CD4-positive, alpha-beta T cell treated with Interleukin-6 for 4 hours (primary cell): Measurements from ENCODE around the gene SLC17A1.
A peak's percentile ranks its signal among the peaks of the same experiment; 100 is the strongest.

Source experiments
- DNase-seq: peaks from one replicate; pipeline ENCODE4 v3.0.0-alpha.2; 2020; ENCODE audit warnings: mixed read lengths

Gene SLC17A1

GRCh38 chr6:25832307-25832662 lies 433 bp upstream of the SLC17A1 start:
- no peak for DNase-seq

DNA sequence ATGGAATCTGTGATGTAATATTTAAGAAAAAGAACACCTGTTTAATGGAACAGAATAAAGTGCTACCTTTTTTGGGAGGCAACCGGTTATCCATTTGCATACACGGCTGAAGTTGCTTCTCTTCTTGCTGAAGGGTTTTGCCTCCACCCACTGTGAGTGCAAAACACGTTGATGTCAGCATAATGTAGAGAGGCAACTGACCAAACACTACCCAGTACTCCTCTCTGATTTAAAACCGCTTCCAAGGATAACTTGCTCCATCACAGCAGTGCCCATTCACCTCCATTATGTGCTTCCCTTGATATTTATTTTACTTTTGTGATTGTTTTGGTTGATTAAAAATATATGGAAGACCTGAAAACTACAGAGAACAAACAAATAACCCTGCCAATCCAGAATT lies 1.4 kb downstream of the SLC17A1 start:
- DNase-seq, result no peak

GRCh38 chr6:25829375-25829774 lies 2.5 kb downstream of the SLC17A1 start:
- DNase-seq, result no peak

GRCh38 chr6:25821341-25821740 lies 10.5 kb downstream of the SLC17A1 start:
- DNase-seq, result no peak

DNA sequence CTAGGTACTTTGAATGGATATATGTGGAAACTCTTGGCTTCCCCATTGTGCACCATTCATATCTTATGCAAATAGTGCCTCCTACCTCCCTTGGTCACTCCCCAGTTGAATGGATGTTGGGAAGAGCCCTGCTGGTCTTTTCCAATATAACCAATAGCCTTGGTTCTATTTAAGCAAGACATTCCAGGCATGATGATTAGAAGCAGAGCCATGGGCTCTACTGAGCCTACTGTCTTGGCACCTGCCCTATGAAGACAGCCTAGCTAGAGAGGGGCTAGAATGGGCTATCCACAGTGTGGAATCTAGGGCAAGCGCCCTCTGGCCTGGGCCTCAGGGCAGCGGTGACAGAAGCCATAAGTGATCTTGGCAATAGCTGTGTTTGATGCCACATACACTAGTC lies 15.6 kb downstream of the SLC17A1 start:
- DNase-seq, result no peak

- no peak for DNase-seq
Measured at GRCh38 chr6:25815194-25815593, 16.7 kb downstream of the SLC17A1 start.

DNA sequence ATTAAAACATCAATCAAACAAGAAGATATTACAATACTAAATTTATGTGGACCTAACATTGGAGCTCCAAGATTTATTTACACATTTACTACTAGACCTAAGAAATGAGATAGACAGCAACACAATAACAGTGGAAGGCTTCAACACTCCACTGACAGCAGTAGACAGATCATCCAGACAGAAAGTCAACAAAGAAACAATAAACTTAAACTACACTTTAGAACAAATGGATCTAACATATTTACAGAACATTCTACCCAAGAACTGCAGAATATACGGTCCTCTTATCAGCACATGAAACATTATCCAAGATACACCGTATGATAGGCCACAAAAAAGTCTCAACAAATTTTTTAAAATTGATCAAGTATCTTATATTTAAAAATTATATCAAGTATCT lies 27.0 kb downstream of the SLC17A1 start:
- no peak for DNase-seq

DNA sequence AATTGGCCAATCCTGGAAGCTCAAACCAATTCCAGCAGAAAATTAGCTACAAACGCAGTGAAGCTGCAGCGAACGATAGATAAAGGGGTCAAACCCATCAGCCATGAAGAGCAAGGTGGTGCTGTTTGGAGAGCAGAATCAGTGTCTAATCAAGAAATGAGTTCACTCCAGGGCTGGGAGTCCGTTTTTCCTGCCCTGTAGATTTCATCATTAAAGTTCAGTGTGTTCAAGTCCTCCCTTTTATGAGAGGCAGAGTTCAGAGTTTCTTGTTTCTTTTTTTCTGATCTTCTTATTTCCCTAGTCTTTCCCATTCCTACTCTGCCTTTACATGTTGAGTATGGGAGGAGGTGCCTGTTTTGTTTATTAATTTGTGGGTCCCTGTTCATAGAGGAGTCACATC lies 30.4 kb downstream of the SLC17A1 start:
- DNase-seq, result no peak

DNA sequence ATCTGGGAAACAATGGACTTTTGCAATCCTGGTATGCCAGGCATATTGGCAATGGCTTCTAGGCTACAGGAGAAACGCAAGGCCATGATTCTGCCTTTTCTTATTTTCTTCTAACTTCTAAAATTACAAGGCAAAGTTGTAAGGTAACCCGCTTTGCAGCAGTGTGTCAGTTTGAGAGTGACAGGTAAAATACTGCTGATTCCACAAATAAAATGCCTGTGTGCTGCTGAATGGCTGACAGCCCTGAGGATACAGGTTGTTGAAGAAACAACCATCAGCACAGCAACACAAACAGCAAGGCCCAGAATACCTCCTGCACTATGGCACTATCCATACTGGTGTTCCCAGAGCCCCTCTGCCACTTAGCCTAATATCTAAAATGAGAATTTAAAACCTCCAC lies 37.1 kb downstream of the SLC17A1 start:
- no peak for DNase-seq

- DNase-seq, result no peak
Measured at GRCh38 chr6:25793970-25794369, 37.9 kb downstream of the SLC17A1 start.

DNA sequence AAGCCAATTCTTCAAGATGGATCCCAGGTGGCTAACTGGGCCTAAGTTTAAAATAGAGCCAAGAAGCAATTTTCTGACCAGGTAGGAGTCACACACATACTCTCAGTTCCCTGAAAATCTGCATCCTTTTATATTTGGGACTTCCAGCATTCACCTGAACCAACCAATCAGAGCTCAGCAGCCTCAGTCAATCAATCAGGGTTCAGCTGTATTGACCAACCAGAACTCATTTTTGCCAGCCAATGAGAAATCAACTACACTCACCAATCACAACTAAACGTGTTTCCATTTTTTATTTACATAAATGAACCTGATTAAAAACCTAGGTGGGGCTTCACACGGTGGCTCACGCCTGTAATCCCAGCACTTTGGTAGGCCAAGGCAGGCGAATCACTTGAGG lies 39.8 kb downstream of the SLC17A1 start:
- DNase-seq, result no peak

DNA sequence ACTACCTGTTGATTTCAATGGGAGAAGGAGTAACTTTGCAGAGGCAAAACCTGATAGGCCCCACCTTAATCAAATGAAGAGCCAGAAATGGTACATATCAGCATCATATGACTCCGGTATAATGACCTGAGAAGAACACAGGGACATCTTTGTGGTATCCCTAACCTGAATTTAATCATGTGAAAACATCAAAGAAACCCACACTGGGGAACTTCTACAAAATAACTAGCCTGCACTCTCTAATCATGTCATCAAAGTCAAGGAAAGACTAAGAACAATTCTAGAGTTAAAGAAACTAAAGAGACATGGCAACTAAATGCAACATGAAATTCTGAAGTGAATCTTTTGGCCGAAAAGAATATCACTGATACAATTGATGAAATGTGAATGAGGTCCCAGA lies 42.4 kb downstream of the SLC17A1 start:
- DNase-seq, result no peak

GRCh38 chr6:25788305-25788922 lies 43.4 kb downstream of the SLC17A1 start:
- peak; percentile 50 for DNase-seq

DNA sequence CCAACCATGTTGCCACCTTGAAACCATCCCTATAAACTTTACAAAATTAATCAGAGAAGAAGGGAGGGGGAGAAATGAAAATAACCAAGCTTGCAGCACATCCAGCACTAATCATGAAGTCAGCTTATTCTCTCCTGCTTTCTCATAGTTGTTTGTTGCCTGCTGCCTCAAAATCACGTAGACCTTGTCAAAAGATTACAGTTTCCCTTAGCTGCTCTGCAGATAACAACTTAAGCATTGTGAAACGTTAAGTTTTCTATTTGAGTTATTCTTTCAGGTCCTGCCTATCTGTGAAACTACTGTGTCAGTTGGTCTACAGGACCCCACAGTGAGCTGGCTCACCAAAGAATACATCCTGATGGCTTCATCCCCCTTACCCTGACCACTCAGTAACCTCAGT lies 44.4 kb downstream of the SLC17A1 start:
- no peak for DNase-seq

- no peak for DNase-seq
Measured at GRCh38 chr6:25781134-25781533, 50.7 kb downstream of the SLC17A1 start.

DNA sequence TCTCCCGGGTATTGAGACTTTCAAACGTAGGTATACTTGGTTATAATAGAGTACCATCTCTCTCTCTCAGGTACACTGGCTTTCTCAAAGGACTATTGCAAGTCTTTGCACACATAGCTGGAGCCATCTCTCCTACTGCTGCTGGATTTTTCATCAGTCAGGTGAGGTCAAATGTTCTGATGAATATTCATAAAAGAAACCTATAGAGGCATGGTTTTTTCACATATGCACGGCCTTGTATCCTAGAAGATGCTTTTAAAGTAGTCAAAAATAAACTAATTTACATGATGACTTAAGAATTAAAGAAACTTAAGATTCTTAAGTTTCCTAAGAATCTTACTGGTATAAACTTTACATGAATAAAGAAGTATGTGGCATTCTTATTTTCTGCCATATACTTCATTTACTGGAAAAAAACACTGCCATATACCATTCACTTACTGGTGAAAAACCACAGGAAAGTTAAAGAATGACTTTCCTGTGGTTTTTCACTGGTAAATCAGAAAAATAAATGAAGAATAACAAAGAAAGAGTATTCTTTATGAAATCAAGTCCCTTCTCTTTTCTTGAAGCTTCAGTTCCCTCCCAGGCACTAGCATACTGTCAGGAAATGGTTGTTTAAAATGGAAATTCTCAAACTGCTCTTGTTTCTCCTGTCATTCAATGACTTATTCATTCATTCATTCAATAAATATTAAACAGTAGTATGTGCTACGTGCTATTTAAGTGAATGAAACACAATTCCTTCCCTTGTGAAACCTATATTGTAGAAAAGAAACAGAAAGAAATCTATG lies 53.8 kb downstream of the SLC17A1 start:
- no peak for DNase-seq

- no peak for DNase-seq
Measured at GRCh38 chr6:25777031-25777430, 54.8 kb downstream of the SLC17A1 start.

GRCh38 chr6:25774120-25774715 lies 57.6 kb downstream of the SLC17A1 start:
- DNase-seq, result no peak

GRCh38 chr6:25769983-25770382 lies 61.9 kb downstream of the SLC17A1 start:
- DNase-seq, result no peak

GRCh38 chr6:25768566-25768965 lies 63.3 kb downstream of the SLC17A1 start:
- DNase-seq, result no peak

GRCh38 chr6:25764611-25765010 lies 67.2 kb downstream of the SLC17A1 start:
- no peak for DNase-seq

DNA sequence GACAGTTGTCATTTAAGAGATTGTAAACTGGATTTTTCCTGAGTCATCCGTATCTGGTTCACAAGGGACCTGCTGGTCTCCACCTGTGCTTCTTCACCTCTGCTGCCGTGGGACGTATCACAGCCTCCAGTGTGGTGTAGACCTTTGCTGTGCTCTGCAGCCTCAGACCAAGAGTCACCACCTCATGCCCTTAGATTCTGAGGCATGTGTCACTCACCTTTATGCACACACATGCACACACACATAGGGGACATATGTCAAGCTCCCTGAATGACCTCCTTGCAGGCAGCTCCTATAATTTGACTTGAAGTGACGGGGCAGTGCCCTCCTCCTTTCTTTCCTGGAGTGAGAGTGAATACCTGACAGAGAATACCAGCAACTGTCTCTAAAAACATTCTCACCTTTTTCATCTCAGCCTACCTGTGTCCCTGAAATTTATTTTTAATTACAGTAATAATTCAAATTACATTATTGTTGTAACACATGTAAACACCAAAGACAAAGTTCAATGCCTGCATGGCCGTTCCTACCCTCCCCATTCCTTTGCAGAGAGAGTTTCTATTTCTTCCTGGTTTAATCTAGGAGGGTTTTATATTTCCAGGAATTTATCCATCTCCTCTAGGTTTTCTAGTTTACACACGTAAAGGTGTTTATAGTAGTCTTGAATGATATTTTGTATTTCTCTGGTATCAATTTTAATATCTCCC lies 73.8 kb downstream of the SLC17A1 start:
- no peak for DNase-seq
